SKM-1 (cell line): ENCODE measurements around the gene SH3BGRL2.
"Not testable (repeated sequence)": the region's sequence is repeated elsewhere in the genome, so short reads cannot be mapped to it uniquely, and the experiment has no call there.

ENCODE experiments used
- DNase-seq: peaks from one replicate; lab custom pipeline; 2025; ENCODE audit not compliant: unreplicated experiment; lab: John Stamatoyannopoulos, UW

Gene SH3BGRL2

GRCh38 chr6:79648328-79648727 is 17.2 kb downstream of the SH3BGRL2 start:
- no peak for DNase-seq

GRCh38 chr6:79649016-79649415 is 17.9 kb downstream of the SH3BGRL2 start:
- DNase-seq, result no peak

GRCh38 chr6:79650950-79651349 is 19.8 kb downstream of the SH3BGRL2 start:
- DNase-seq, result no peak

GRCh38 chr6:79656134-79656533 is 25.0 kb downstream of the SH3BGRL2 start:
- DNase-seq, result no peak

GRCh38 chr6:79657238-79657637 is 26.1 kb downstream of the SH3BGRL2 start:
- DNase-seq, result no peak

- not testable (repeated sequence) for DNase-seq
Observed at GRCh38 chr6:79663655-79664054, 32.5 kb downstream of the SH3BGRL2 start.

GRCh38 chr6:79665725-79666551 is 34.8 kb downstream of the SH3BGRL2 start:
- DNase-seq, result no peak

- DNase-seq, result no peak
Observed at GRCh38 chr6:79666634-79667033, 35.5 kb downstream of the SH3BGRL2 start.

- DNase-seq, result no peak
Observed at GRCh38 chr6:79668381-79668780, 37.3 kb downstream of the SH3BGRL2 start.

- DNase-seq, result no peak
Observed at GRCh38 chr6:79669766-79670165, 38.6 kb downstream of the SH3BGRL2 start.

- no peak for DNase-seq
Observed at GRCh38 chr6:79670789-79671188, 39.7 kb downstream of the SH3BGRL2 start.

GRCh38 chr6:79671600-79672266 is 40.6 kb downstream of the SH3BGRL2 start:
- DNase-seq, result no peak

- peak; percentile 5 for DNase-seq
Observed at GRCh38 chr6:79672631-79673111, 41.5 kb downstream of the SH3BGRL2 start.

GRCh38 chr6:79673947-79674346 is 42.8 kb downstream of the SH3BGRL2 start:
- DNase-seq, result no peak

GRCh38 chr6:79676785-79677736 is 45.9 kb downstream of the SH3BGRL2 start:
- no peak for DNase-seq

GRCh38 chr6:79682682-79683081 is 51.6 kb downstream of the SH3BGRL2 start:
- not testable (repeated sequence) for DNase-seq

- no peak for DNase-seq
Observed at GRCh38 chr6:79684876-79685275, 53.7 kb downstream of the SH3BGRL2 start.

GRCh38 chr6:79686707-79687309 is 55.7 kb downstream of the SH3BGRL2 start:
- DNase-seq, result no peak

GRCh38 chr6:79687759-79688158 is 56.6 kb downstream of the SH3BGRL2 start:
- DNase-seq, result no peak

GRCh38 chr6:79694156-79694555 is 63.0 kb downstream of the SH3BGRL2 start:
- DNase-seq, result no peak
